Uterus (tissue), 2 donors: ENCODE measurements around the gene PTGER2.

ENCODE experiments used
- CTCF ChIP-seq, 4 experiments: fragments of 200-600 bp in 2 of 4; fragments of 450-650 bp in 2 of 4; sonication (generic) in 2 of 4; IDR thresholded peaks; one replicate each; pipeline ENCODE4 v1.5.1; 2016 to 2019; ENCODE audit warnings: antibody characterized with exemption in 4 of 4, mild to moderate bottlenecking in 2 of 4, moderate library complexity in 1 of 4
- POLR2A ChIP-seq, 2 donors: fragments of 450-650 bp; IDR thresholded peaks; one replicate each; pipeline ENCODE4 v1.6.1; 2016; ENCODE audit warnings: antibody characterized with exemption in 2 of 2, mild to moderate bottlenecking in 1 of 2, moderate library complexity in 1 of 2

GRCh38 chr14:52355016-52355431 lies 40.9 kb downstream of the PTGER2 start:
- TF ChIP-seq CTCF (IDR thresholded peaks at IDR 0.05): no peak
- no peak for TF ChIP-seq POLR2A (IDR thresholded peaks at IDR 0.05)
